NCI-H187 (cell line): Measurements from ENCODE around the gene CRLF3.
"Not testable (repeated sequence)": the region's sequence is repeated elsewhere in the genome, so short reads cannot be mapped to it uniquely, and the experiment has no call there.

Experiments
- DNase-seq, 2 experiments: peaks; one replicate each; lab custom pipeline; 2025; lab: John Stamatoyannopoulos, UW

The CRLF3 gene

DNA sequence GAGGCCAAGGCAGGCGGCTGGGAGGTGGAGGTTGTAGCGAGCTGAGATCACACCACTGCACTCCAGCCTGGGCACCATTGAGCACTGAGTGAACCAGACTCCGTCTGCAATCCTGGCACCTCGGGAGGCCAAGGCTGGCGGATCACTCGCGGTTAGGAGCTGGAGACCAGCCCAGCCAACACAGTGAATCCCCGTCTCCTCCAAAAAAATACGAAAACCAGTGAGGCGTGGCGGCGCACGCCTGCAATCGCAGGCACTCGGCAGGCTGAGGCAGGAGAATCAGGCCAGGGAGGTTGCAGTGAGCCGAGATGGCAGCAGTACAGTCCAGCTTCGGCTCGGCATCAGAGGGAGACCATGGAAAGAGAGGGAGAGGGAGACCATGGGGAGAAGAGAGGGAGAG lies 88.1 kb downstream of the CRLF3 start:
- not testable (repeated sequence) for DNase-seq

DNA sequence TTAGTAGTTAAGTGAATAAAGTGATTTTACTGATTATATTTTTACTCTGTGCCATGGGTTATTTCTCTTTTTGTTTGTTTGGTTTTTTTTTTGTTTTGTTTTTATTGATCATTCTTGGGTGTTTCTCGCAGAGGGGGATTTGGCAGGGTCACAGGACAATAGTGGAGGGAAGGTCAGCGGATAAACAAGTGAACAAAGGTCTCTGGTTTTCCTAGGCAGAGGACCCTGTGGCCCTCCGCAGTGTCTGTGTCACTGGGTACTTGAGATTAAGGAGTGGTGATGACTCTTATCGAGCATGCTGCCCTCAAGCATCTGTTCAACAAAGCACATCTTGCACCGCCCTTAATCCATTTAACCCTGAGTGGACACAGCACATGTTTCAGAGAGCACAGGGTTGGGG lies 88.8 kb downstream of the CRLF3 start:
- DNase-seq: not testable (repeated sequence)

DNA sequence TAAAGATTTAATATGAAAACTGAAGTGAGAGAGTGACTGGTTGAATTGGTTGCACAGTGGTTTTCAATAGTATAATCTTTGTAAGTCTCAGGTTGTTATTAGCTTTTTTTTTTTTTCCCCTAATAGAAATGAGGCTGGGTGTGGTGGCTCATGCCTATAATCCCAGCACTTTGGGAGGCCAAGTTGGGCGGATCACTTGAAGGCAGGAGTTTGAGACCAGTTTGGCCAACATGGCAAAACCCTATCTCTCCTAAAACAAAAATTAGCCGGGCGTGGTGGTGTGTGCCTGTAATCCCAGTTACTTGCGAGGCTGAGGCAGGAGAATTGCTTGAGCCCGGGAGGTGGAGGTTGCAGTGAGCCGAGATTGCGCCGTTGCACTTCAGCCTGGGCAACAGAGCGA lies 89.3 kb downstream of the CRLF3 start:
- not testable (repeated sequence) for DNase-seq

DNA sequence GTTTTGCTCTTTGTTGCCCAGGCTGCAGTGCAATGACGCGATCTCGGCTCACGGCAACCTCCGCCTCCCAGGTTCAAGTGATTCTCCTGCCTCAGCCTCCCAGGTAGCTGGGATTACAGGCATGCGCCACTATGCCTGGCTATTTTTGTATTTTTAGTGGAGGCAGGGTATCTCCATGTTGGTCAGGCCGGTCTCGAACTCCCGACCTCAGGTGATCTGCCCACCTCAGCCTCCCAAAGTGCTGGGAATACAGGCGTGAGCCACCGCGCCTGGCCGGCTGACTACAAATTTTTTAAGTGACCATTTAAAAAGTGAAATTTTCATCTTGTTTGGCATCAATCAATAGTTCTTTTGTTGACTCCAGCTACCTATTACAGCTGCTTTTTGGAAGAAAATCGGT lies 90.3 kb downstream of the CRLF3 start:
- not testable (repeated sequence) for DNase-seq
